Measurements from ENCODE around the gene TLE7. TPM values are rescaled to one million over a fixed set of nuclear protein-coding genes. Genes with fewer than 3 reads are reported as not detected.

Gene TLE7
- total RNA-seq, 6 donors from 2014 or later, result not detected

DNA sequence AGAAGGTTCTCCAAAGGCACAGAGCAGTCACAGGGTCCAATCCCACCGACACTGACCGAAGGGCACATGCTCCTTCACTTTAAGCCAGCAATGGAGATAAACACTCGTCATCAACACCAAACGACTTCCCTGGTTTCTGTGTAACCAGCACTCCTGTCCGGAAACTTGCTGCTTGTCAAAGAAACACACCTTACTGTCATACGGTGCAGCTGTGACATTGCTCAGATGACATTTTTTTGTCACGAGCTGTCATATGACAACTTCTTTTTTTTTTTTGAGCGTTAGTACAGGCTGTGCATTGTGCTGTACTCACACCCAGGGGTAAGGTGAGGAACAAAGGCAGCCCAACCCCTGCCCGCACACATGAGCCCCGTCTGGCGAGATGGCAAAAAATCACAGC is 39.2 kb downstream of the TLE7 start:
- 58 to 69% methylated on average over 11 of the region's 11 CpGs for WGBS, 2 donors
- H3K4me1 ChIP-seq, result no peaks in the 10 kb centered on the region
- no peaks in the 10 kb centered on the region for H3K9me3 ChIP-seq
- DNase-seq (no peak), ATAC-seq (ENCODE audit: low FRiP score in 2 of 2) (no peak)
- no peak overlapping the region for H3K4me3 ChIP-seq
- H3K27ac ChIP-seq, result no peak overlapping the region
- H3K36me3 ChIP-seq, result no peaks in the 10 kb centered on the region
- no peaks in the 10 kb centered on the region for H3K27me3 ChIP-seq
- no peak for TF ChIP-seq POLR2A (IDR thresholded peaks at IDR 0.05)
- no peak for TF ChIP-seq POLR2AphosphoS5 (IDR thresholded peaks at IDR 0.05)
- no peak for TF ChIP-seq EP300 (IDR thresholded peaks at IDR 0.05)
- TF ChIP-seq, protein P1, sequence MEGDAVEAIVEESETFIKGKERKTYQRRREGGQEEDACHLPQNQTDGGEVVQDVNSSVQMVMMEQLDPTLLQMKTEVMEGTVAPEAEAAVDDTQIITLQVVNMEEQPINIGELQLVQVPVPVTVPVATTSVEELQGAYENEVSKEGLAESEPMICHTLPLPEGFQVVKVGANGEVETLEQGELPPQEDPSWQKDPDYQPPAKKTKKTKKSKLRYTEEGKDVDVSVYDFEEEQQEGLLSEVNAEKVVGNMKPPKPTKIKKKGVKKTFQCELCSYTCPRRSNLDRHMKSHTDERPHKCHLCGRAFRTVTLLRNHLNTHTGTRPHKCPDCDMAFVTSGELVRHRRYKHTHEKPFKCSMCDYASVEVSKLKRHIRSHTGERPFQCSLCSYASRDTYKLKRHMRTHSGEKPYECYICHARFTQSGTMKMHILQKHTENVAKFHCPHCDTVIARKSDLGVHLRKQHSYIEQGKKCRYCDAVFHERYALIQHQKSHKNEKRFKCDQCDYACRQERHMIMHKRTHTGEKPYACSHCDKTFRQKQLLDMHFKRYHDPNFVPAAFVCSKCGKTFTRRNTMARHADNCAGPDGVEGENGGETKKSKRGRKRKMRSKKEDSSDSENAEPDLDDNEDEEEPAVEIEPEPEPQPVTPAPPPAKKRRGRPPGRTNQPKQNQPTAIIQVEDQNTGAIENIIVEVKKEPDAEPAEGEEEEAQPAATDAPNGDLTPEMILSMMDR (IDR thresholded peaks at IDR 0.05), result no peak

DNA sequence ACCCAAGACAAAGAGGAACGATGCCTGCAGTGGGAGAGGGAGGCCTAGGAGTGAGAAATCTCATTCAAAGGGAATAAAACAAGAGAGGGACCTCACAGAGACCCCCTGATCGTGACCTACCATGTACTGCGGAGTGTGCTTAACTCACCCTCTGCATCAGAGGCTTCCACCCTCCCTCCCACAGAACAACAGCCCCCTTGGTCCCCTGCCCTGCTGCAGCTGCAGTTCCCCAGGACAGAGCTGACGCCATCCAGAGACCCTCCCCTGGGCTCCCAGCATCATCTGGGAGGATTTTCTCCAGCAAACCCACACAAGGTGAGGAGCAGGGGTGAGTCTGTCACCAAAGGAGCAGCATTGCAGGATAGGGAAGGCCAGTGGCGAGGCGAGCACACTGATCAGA is 39.8 kb downstream of the TLE7 start:
- Histone ChIP-seq H3K27me3 (no peaks in the 10 kb centered on the region), H3K27ac (no peak overlapping the region), H3K4me3 (no peak overlapping the region), H3K4me1 (no peaks in the 10 kb centered on the region), H3K36me3 (no peaks in the 10 kb centered on the region), H3K9me3 (no peaks in the 10 kb centered on the region)
- WGBS, 2 donors, result 72 to 74% methylated on average over 6 of the region's 6 CpGs
- DNase-seq (no peak), ATAC-seq (ENCODE audit: low FRiP score in 2 of 2) (no peak)
- TF ChIP-seq, protein P1 (IDR thresholded peaks at IDR 0.05), result no peak
- TF ChIP-seq EP300 (IDR thresholded peaks at IDR 0.05), result no peak
- TF ChIP-seq POLR2AphosphoS5 (IDR thresholded peaks at IDR 0.05), result no peak
- TF ChIP-seq POLR2A (IDR thresholded peaks at IDR 0.05), result no peak

DNA sequence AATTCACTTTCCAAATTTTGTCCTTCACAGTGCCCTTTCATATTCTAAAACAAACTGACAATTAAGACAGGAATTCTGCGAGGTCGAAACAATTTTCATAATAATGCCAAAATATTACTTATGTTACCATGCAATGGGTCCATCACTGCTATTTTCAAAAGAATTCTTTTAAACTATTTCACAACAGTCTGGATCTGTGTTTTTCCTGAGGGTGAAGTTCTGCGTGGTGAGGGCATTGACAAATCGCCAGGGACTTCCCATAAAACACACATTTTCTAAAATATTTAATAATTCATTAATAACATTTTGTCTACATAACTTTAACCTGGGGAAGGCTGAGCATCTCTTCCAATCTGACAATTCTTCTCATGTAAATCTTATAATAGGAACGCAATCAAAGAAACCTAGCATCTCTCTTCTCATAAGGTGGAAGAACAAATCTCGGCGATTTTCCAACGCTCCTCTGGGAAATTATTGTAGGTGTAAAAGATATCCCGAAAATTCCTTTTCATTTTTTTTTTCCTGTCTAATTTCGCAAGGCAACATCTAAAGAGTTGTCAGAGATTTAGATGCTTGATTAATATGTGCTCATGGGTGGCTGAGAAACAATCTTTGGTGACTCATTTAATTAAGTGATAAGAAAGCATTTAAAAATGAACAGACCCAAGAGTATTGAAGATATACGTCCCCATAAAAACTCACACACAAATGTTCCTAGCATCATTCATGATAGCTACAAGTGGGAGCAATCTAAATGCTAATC is 41.9 kb downstream of the TLE7 start:
- H3K9me3 ChIP-seq, result no peaks in the 10 kb centered on the region
- no peak overlapping the region for H3K4me3 ChIP-seq
- no peaks in the 10 kb centered on the region for H3K27me3 ChIP-seq
- WGBS, 2 donors, result 83 to 86% methylated on average over 11 of the region's 11 CpGs
- DNase-seq (no peak), ATAC-seq (ENCODE audit: low FRiP score in 2 of 2) (no peak)
- no peak overlapping the region for H3K27ac ChIP-seq
- TF ChIP-seq EP300 (IDR thresholded peaks at IDR 0.05) (no peak), POLR2AphosphoS5 (IDR thresholded peaks at IDR 0.05) (no peak), POLR2A (IDR thresholded peaks at IDR 0.05) (no peak)
- TF ChIP-seq, protein P1 (IDR thresholded peaks at IDR 0.05), result no peak
- no peaks in the 10 kb centered on the region for H3K36me3 ChIP-seq
- no peaks in the 10 kb centered on the region for H3K4me1 ChIP-seq

DNA sequence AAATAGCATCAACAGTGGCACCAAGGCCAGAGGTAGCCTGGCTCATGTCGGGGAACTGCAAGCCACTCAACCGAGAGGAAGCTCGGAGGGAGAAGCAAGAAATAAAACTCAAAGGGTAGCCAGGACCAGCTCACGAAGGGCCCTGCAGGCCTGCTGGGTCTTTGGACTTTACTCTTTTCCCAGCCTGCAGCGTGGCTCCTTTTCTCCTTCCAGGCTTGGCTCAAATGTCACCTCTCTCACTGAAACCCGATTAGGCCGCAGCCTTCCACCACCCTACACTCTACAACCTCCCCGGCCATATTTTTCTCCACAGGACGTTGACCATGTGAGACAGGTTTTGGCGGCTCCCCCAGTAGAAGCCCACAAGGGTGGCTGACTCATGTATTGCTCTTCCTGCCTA is 45.3 kb downstream of the TLE7 start:
- 66 to 73% methylated on average over 10 of the region's 10 CpGs for WGBS, 2 donors
- Histone ChIP-seq H3K36me3 (no peaks in the 10 kb centered on the region), H3K27me3 (no peaks in the 10 kb centered on the region), H3K9me3 (no peaks in the 10 kb centered on the region), H3K4me1 (no peaks in the 10 kb centered on the region), H3K27ac (no peak overlapping the region), H3K4me3 (no peak overlapping the region)
- DNase-seq (no peak), ATAC-seq (ENCODE audit: low FRiP score in 2 of 2) (no peak)
- TF ChIP-seq POLR2AphosphoS5 (IDR thresholded peaks at IDR 0.05) (no peak), POLR2A (IDR thresholded peaks at IDR 0.05) (no peak), EP300 (IDR thresholded peaks at IDR 0.05) (no peak)
- TF ChIP-seq, protein P1 (IDR thresholded peaks at IDR 0.05), result no peak

DNA sequence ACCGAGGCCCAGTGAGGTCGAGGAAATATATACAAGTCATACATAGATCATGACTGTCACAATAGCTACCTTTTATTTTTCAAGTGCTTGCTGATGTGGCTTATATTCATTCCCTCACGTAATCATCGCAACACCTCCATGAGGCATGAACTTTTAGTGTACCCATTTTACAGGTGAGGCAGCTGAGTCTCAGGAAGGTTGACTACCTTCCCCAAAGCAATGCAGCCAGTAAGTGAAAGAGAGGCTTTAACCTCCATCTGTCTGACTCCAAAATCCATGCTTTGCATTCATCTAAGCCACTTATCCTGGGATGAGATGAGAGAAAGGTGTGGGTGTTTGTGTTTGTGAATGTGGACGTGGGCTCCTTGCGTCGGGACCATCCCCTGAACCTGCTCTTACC is 52.5 kb downstream of the TLE7 start:
- ATAC-seq (ENCODE audit: low FRiP score in 2 of 2) (no peak), DNase-seq (no peak)
- H3K27me3 ChIP-seq, result no peaks in the 10 kb centered on the region
- 75 to 79% methylated on average over 7 of the region's 7 CpGs for WGBS, 2 donors
- H3K9me3 ChIP-seq, result no peaks in the 10 kb centered on the region
- H3K4me3 ChIP-seq, result no peak overlapping the region
- no peaks in the 10 kb centered on the region for H3K36me3 ChIP-seq
- no peak overlapping the region for H3K27ac ChIP-seq
- H3K4me1 ChIP-seq, result no peaks in the 10 kb centered on the region
- no peak for TF ChIP-seq POLR2A (IDR thresholded peaks at IDR 0.05)
- TF ChIP-seq POLR2AphosphoS5 (IDR thresholded peaks at IDR 0.05), result no peak
- TF ChIP-seq, protein P1 (IDR thresholded peaks at IDR 0.05), result no peak
- TF ChIP-seq EP300 (IDR thresholded peaks at IDR 0.05), result no peak
